ENCODE results near the gene GCNT2.
A peak's percentile ranks its signal among the peaks of the same experiment; 100 is the strongest.
"Not testable (repeated sequence)": the region's sequence is repeated elsewhere in the genome, so short reads cannot be mapped to it uniquely, and the experiment has no call there.

Gene GCNT2

DNA sequence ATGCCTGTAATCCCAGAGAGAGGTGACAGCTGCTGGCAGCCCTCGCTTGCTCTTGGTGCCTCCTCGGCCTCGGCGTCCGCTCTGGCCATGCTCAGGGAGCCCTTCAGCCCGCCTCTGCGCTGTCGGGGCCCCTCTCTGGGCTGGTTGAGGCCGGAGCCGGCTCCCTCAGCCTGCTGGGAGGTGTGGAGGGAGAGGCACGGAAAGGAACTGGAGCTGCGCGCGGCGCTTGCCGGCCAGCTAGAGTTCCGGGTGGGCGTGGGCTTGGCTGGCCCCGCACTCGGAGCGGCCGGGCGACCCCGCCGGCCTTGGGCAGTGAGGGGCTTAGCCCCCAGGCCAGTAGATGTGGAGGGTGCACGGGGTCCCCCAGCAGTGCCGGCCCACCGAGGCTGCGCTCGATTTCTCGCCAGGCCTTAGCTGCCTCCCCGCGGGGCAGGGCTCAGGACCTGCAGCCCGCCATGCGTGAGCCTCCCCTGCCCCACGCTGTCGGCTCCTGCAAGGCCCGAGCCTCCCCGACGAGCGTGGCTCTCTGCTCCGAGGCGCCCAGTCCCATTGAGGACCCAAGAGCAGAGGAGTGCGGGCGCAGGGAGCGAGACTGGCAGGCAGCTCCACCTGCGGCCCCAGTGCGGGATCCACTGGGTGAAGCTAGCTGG is 138.7 kb downstream of the GCNT2 start:
- H3K4me2 ChIP-seq, result no peak overlapping the region
- no peak for TF ChIP-seq Cebpa-rat (IDR thresholded peaks at IDR 0.05)
- H3K27me3 ChIP-seq, result no peaks in the 10 kb centered on the region
- no peak overlapping the region for H3K27ac ChIP-seq
- no peak overlapping the region for H3K9ac ChIP-seq
- H3K36me3 ChIP-seq, result no peaks in the 10 kb centered on the region
- no peaks in the 10 kb centered on the region for H4K20me1 ChIP-seq
- no peak overlapping the region for H3K4me3 ChIP-seq
- peaks cover 25 to 54% (median 38%) of the 10 kb centered on the region in 11 experiments; a peak in 20 of 22 replicates for H3K9me3 ChIP-seq (replicated peaks in 1 of 11)
- peaks cover 8 to 25% (median 13%) of the 10 kb centered on the region in 10 experiments; a peak in 19 of 20 replicates for H3K4me1 ChIP-seq

DNA sequence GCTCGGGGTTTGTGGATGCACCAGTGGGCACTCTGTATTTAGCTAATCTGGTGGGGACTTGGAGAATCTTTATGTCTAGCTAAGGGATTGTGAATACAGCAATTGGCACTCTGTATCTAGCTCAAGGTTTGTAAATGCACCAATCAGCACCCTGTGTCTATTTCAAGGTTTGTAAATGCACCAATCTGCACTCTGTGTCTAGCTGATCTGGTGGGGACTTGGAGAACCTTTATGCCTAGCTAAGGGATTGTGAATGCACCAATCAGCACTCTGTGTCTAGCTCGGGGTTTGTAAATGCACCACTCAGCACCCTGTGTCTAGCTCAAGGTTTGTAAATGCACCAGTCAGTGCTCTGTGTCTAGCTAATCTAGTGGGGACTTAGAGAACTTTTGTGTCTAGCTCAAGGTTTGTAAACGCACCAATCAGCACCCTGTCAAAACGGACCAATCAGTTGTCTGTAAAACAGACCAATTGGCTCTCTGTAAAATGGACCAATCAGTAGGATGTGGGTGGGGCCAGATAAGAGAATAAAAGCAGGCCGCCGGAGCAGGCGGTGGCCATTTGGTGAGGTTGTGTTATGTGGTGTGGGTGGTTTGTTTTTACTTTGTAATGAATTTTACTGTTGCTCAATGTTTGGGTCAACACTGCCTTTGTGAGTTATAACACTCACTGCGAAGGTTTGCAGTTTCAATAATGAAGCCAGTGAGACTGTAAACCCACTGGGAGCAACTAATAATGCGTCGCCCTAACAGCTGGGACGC is 139.5 kb downstream of the GCNT2 start:
- H3K4me1 ChIP-seq, result peaks cover 3 to 17% (median 7%) of the 10 kb centered on the region in 10 experiments; a peak in 19 of 20 replicates
- peaks cover 27 to 59% (median 41%) of the 10 kb centered on the region in 11 experiments; a peak in 20 of 22 replicates for H3K9me3 ChIP-seq (replicated peaks in 1 of 11)
- not testable (repeated sequence) for H4K20me1 ChIP-seq, H3K27ac ChIP-seq, H3K27me3 ChIP-seq, H3K36me3 ChIP-seq, H3K4me3 ChIP-seq, H3K9ac ChIP-seq, H3K4me2 ChIP-seq

DNA sequence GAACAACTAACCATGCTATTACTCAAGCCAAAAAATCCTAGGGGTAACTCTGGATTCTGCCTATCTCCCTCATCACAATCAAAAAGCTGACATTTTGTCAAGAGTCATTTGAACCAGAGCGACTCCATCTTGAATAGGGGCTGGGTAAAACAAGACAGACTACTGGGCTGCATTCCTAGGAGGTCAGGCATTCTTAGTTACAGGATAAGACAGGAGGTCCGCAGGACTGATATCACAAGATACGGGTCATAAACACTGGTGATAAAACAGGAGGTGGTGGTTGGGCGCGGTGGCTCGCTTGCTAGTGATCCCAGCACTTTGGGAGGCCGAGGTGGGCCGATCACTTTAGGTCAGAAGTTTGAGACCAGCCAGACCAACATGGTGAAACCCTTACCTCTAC is 141.1 kb downstream of the GCNT2 start:
- H3K9me3 ChIP-seq (replicated peaks in 1 of 11), result peaks cover 27 to 60% (median 41%) of the 10 kb centered on the region in 11 experiments; a peak in 20 of 22 replicates
- H3K27ac ChIP-seq, result no peak overlapping the region
- H3K4me2 ChIP-seq, result no peak overlapping the region
- no peak for TF ChIP-seq Cebpa-rat (IDR thresholded peaks at IDR 0.05)
- no peak overlapping the region for H3K9ac ChIP-seq
- peaks cover 0 to 1% (median 0%) of the 10 kb centered on the region in 10 experiments; a peak in 3 of 20 replicates for H3K4me1 ChIP-seq
- H3K27me3 ChIP-seq, result no peaks in the 10 kb centered on the region
- no peak overlapping the region for H3K4me3 ChIP-seq
- no peaks in the 10 kb centered on the region for H3K36me3 ChIP-seq
- no peaks in the 10 kb centered on the region for H4K20me1 ChIP-seq

DNA sequence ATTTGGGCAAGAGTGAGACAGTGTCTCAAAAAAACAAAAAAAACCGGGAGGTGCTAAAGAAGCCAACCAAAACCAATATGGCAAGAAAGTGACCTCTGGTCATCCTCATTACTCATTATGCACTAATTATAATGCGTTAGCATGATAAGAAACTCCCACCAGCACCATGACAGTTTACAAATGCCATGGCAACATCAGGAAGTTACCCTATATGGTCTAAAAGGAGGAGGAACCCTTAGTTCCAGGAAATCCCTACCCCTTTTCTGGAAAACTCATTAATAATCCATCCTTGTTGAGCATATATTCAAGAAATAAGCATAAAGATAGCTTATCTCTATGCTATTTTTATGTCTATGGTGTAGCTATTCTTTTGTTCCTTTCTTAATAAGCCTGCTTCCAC is 141.6 kb downstream of the GCNT2 start:
- Histone ChIP-seq H3K27me3 (no peaks in the 10 kb centered on the region), H3K9me3 (replicated peaks in 1 of 11) (peaks cover 27 to 65% (median 42%) of the 10 kb centered on the region in 11 experiments; a peak in 20 of 22 replicates), H3K36me3 (no peaks in the 10 kb centered on the region), H3K27ac (no peak overlapping the region), H3K4me1 (no peaks in the 10 kb centered on the region), H3K4me3 (no peak overlapping the region), H3K9ac (no peak overlapping the region), H3K4me2 (no peak overlapping the region), H4K20me1 (no peaks in the 10 kb centered on the region)
- TF ChIP-seq Cebpa-rat (IDR thresholded peaks at IDR 0.05), result no peak

DNA sequence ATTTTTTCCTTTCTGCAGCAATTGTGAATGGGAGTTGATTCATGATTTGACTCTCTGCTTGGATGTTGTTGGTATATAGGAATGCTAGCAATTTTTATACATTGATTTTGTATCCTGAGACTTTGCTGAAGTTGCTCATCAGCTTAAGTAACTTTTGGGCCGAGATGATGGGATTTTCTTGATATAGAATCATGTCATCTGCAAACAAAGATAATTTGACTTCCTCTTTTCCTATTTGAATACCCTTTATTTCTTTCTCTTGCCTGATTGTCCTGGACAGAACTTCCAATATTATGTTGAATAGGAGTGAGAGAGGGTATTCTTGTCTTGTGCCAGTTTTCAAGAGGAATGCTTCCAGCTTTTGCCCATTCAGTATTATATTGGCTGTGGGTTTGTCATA is 144.4 kb downstream of the GCNT2 start:
- not testable (repeated sequence) for H3K4me2 ChIP-seq, H4K20me1 ChIP-seq, H3K36me3 ChIP-seq, H3K4me3 ChIP-seq, H3K27ac ChIP-seq, H3K9ac ChIP-seq, H3K27me3 ChIP-seq
- H3K4me1 ChIP-seq, result peaks cover 6 to 11% (median 9%) of the 10 kb centered on the region in 10 experiments; a peak in 19 of 20 replicates
- peaks cover 21 to 53% (median 30%) of the 10 kb centered on the region in 11 experiments; a peak in 20 of 22 replicates for H3K9me3 ChIP-seq (replicated peaks in 1 of 11)

DNA sequence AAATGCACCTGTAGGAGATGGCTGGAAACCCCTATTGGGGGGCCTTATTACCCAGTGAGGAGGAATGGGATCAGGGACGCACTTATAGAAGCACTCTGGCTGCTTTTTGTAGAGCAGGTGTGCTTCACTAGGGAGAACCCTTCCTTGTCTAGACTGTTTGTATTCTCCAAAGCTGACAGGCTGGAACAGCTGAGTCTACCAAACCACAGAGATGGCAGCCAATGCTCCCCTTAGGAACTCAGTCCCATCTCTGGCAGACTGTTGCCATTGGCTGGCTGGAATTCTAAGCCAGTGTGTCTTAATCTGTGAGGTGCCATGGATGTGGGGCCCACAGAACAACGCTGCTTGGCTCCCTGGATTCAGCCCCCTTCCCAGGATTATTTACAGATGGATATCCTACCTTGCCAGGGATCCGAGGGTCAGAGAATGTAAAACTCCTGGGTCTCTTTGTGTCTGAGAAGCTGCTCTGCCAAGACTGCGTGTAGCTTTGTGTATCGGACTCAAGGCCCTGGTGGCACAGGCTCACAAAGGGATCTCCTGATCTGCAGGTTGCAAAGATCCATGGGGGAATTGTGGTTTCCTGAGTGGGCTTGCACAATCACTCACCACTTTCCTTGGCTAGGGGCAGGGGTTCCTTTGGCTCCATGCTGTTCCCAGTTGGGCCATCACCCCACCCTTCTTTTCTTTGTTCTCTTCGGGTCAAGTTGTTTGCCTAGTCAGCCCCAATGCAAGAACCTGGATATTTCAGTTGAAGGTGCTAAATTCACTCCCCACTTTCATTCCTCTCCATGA is 147.2 kb downstream of the GCNT2 start:
- Histone ChIP-seq H4K20me1 (no peaks in the 10 kb centered on the region), H3K4me2 (peak overlapping the region; percentile 37 to 80 (median 58)), H3K4me1 (peaks cover 6 to 11% (median 9%) of the 10 kb centered on the region in 10 experiments; a peak in 19 of 20 replicates), H3K9ac (no peak overlapping the region), H3K9me3 (replicated peaks in 1 of 11) (peaks cover 9 to 28% (median 14%) of the 10 kb centered on the region in 11 experiments; a peak in 17 of 22 replicates), H3K27me3 (no peaks in the 10 kb centered on the region), H3K36me3 (no peaks in the 10 kb centered on the region), H3K27ac (peak overlapping the region in 2 of 11 experiments; percentile 1 to 19; a peak in 2 of 22 replicates), H3K4me3 (no peak overlapping the region)
- TF ChIP-seq Cebpa-rat (IDR thresholded peaks at IDR 0.05), result peak in 3 of 11 experiments; percentile 21 to 59 (median 41); a peak in 2 of 22 replicates

DNA sequence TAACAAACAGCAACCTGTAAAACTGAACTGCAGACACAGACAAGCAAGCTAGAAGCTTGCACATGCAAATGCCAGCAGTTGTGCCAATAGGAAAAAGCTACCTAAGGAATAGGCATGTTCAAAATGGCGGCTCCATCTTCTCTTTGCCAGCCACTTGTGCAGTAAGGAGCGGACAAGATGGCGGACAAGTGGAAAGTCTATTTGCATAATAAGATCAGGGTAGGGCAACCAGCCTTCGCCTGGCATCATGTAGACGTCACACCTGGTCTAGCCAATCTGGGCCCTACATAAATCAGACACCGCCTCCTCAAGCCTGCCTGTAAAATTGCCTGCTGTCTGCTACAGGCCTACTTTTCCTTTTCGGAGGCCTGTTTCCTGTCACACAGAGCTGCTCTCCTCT is 155.3 kb downstream of the GCNT2 start:
- Histone ChIP-seq H3K27ac (no peak overlapping the region), H3K4me3 (no peak overlapping the region), H3K9me3 (replicated peaks in 1 of 11) (peaks cover 0 to under 1% (median 0%) of the 10 kb centered on the region in 11 experiments; a peak in 4 of 22 replicates), H3K4me2 (no peak overlapping the region), H3K9ac (no peak overlapping the region), H3K4me1 (no peaks in the 10 kb centered on the region), H3K36me3 (no peaks in the 10 kb centered on the region), H3K27me3 (no peaks in the 10 kb centered on the region), H4K20me1 (no peaks in the 10 kb centered on the region)
- no peak for TF ChIP-seq Cebpa-rat (IDR thresholded peaks at IDR 0.05)

DNA sequence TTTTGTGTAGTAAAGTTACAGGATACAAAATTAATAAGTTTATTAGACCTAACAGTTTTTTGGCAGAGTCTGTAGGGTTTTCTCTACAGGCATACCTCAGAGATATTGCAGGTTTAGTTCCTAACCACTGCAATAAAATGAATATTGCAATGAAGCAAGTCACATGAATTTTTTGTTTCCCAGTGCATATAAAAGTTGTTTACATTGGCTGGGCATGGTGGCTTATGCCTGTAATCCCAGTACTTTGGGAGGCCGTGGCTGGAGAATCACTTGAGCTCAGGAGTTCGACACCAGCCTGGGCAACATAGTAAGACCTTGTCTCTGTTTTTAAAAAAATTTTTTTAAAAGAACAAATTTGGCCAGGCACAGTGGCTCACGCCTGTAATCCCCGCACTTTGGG is 157.3 kb downstream of the GCNT2 start:
- Histone ChIP-seq H3K27ac (no peak overlapping the region), H4K20me1 (no peaks in the 10 kb centered on the region), H3K4me1 (no peaks in the 10 kb centered on the region), H3K27me3 (no peaks in the 10 kb centered on the region), H3K4me3 (no peak overlapping the region), H3K9me3 (replicated peaks in 1 of 11) (peaks cover 0 to 13% (median 8%) of the 10 kb centered on the region in 11 experiments; a peak in 18 of 22 replicates), H3K9ac (no peak overlapping the region), H3K4me2 (no peak overlapping the region), H3K36me3 (peaks cover 0 to 4% (median 0%) of the 10 kb centered on the region in 11 experiments; a peak in 1 of 22 replicates)
- no peak for TF ChIP-seq Cebpa-rat (IDR thresholded peaks at IDR 0.05)
